GM10266 (cell line): ENCODE measurements around the gene ERN1.

Experiments
- DNase-seq: peaks from one replicate; pipeline ENCODE4 v3.0.0; 2012; ENCODE audit errors: extremely low spot score
- TF ChIP-seq, protein P1 (sequence below): IDR thresholded peaks from 2 replicates; pipeline ENCODE4 v1.5.1; 2012; ENCODE audit warnings: mild to moderate bottlenecking, low read depth; ENCODE audit not compliant: control insufficient read depth, insufficient read depth; ENCODE audit errors: missing control alignments

Gene ERN1

DNA sequence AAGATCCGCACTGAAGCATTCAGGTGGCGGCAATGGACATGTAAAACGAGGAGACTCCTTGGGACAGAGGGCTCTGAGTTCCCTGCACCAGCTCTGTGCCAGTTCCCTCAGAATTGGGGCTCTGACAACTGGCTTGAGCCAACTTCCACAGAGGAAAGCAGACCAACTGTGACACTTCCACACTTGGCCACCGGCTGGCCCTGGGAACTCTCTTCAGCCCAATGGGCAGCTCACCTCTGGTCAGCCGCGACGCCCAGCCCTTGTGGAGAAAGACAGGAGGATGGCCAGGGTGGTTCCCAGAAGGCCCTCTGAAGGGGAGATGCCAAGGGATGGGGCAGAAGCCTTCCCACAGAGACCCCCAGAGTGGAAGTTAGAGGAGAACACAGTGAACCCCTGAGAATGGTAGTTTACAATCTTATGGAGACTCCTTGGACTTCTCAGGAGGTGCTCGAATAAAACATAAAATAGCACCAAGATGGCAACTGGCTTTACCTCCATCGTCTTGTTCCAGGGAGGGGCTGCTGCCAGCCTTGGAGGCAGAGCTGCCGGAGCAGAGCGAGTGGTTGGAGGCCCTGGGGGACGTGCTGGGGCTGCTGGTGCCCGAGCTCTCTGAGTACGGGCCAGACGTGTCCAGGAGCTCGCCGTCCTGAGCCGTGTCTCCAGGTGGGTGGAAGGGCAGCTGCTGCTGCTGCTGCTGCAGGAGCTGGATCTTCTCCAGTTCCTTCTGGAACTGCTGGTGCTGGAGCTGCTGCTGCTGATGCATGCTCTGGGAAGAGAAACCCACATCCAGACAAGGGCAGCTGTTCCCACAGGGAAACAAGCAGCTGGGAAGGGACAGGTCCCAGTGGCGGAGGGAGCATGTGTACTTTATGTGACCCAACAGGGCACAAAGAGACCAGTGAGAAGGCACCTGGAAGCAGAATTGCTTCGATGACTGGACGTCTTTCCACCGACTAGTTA is 74.5 kb downstream of the ERN1 start:
- no peak for DNase-seq
- TF ChIP-seq, protein P1, sequence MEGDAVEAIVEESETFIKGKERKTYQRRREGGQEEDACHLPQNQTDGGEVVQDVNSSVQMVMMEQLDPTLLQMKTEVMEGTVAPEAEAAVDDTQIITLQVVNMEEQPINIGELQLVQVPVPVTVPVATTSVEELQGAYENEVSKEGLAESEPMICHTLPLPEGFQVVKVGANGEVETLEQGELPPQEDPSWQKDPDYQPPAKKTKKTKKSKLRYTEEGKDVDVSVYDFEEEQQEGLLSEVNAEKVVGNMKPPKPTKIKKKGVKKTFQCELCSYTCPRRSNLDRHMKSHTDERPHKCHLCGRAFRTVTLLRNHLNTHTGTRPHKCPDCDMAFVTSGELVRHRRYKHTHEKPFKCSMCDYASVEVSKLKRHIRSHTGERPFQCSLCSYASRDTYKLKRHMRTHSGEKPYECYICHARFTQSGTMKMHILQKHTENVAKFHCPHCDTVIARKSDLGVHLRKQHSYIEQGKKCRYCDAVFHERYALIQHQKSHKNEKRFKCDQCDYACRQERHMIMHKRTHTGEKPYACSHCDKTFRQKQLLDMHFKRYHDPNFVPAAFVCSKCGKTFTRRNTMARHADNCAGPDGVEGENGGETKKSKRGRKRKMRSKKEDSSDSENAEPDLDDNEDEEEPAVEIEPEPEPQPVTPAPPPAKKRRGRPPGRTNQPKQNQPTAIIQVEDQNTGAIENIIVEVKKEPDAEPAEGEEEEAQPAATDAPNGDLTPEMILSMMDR, result no peak

DNA sequence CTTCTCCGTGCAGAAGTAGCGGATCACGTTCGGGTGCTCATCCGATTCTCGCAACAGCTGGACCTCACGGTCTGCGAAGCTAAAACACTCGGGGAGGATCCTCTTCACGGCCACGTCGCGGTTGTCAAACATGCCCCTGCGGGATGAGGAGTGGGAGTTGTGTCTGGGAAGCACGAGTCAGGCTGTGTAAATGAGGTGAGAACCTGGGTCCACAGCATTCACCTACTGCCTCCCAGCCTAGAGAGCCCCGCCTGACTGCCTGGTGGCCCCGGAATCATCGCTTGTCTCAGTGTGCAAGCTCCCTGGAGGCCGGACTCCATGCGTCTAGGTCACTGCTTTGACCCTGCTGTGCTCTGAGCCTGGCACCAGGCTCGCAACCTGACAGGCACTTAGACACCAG is 75.6 kb downstream of the ERN1 start:
- DNase-seq, result no peak
- TF ChIP-seq, protein P1, result no peak

GRCh38 chr17:64053101-64053500 is 76.8 kb downstream of the ERN1 start:
- TF ChIP-seq, protein P1, result no peak
- DNase-seq, result no peak

GRCh38 chr17:64051153-64051552 is 78.8 kb downstream of the ERN1 start:
- no peak for DNase-seq
- TF ChIP-seq, protein P1, result no peak

DNA sequence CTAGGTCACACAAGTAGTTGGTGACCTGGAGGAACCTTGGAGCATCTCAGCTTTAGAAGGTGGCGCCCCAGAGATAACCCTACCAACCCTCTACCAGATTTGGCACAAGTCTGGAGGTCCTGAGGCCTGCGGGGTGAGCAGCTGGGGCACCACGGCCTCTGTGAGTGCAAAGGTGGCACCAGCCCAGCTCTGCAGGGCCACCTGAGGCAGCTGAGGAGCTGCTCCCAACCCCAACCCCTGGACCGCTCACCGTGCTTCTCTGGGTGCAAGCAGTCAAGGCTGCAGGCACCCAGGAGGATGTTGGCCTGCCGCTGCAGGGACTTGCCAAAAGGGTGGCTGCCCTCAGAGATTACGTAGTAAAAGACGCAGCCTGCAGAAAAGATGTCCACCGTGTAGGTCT is 81.1 kb downstream of the ERN1 start:
- DNase-seq, result no peak
- TF ChIP-seq, protein P1, result no peak

GRCh38 chr17:64045176-64045575 is 84.8 kb downstream of the ERN1 start:
- DNase-seq, result no peak
- TF ChIP-seq, protein P1, result no peak
